Ascending aorta (tissue), 2 donors: Measurements from ENCODE around the gene DEK. TPM values are rescaled to one million over a fixed set of nuclear protein-coding genes. Genes with fewer than 3 reads are reported as not detected.

Experiments used
- DNase-seq, 2 donors: peaks; one replicate each; pipeline ENCODE4 v3.0.0-alpha.2; 2019; ENCODE audit warnings: low spot score in 2 of 2
- H3K27ac ChIP-seq, 2 donors: fragments of 200-600 bp; sonication (generic); one replicate each; pipeline ENCODE4 v1.5.1; 2016 to 2017; ENCODE audit warnings: mild to moderate bottlenecking in 1 of 2
- H3K27me3 ChIP-seq: fragments of 200-600 bp; sonication (generic); one replicate; pipeline ENCODE4 v1.5.1; 2017
- H3K36me3 ChIP-seq, 2 donors: fragments of 200-600 bp; sonication (generic); one replicate each; pipeline ENCODE4 v1.5.1; 2016
- H3K4me1 ChIP-seq, 2 donors: fragments of 200-600 bp; sonication (generic); one replicate each; pipeline ENCODE4 v1.5.1; 2016 to 2017; ENCODE audit warnings: mild to moderate bottlenecking in 1 of 2
- H3K4me3 ChIP-seq, 2 donors: fragments of 200-600 bp; sonication (generic); one replicate each; pipeline ENCODE4 v1.5.1; 2016 to 2017; ENCODE audit warnings: mild to moderate bottlenecking in 1 of 2
- H3K9me3 ChIP-seq, 2 donors: fragments of 200-600 bp; sonication (generic); one replicate each; pipeline ENCODE4 v1.5.1; 2016
- intact Hi-C: fragments of 100-400 bp; cut with DNase I; formaldehyde crosslinking; loops from one replicate; pipeline ENCODE4 v1.15.1; 2023
- total RNA-seq: library from RNA; depleted of rRNA; stranded (reverse); fragments of >200 nt; gene quantifications from one replicate; pipeline ENCODE4 v1.1.0, GENCODE V29; 2016
- TF ChIP-seq, protein P1 (sequence below), 3 experiments: fragments of 200-600 bp in 2 of 3; fragments of 450-650 bp in 1 of 3; sonication (generic) in 2 of 3; IDR thresholded peaks; one replicate each; pipeline ENCODE4 v1.5.1; 2016 to 2019; ENCODE audit warnings: antibody characterized with exemption in 3 of 3, mild to moderate bottlenecking in 1 of 3, moderate library complexity in 1 of 3

DEK gene
- total RNA-seq, 1 donor from 2014 or later = 51.2 TPM

DNA sequence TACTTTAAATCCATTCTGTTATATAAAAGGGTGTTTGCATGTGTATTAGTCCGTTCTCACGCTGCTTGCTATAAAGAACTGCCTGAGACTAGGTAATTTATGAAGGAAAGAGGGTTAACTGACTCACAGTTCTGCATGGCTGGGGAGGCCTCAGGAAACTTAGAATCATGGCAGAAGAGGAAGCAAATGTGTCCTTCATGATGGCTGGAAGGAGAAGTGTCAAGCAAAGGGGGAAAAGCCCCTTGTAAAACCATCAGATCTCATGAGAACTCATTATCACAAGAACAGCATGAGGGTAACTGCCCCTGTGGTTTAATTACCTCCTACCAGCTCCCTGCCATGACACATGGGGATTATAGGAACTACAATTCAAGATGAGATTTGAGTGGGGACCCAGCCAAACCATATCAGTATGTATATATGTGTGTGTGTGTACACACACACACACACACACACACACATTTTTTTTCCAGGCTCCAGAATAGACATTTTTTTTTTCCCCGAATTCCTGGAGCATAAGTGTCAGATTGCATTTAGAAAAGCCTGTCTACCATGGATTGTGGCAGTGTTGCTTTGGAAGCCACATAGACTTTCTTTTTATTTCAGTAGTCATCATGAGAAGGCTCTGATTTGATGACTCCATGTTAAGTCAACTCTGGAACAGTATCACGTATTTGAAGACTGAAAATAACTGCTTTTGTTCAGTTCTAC lies 77.6 kb downstream of the DEK start:
- TF ChIP-seq, protein P1, sequence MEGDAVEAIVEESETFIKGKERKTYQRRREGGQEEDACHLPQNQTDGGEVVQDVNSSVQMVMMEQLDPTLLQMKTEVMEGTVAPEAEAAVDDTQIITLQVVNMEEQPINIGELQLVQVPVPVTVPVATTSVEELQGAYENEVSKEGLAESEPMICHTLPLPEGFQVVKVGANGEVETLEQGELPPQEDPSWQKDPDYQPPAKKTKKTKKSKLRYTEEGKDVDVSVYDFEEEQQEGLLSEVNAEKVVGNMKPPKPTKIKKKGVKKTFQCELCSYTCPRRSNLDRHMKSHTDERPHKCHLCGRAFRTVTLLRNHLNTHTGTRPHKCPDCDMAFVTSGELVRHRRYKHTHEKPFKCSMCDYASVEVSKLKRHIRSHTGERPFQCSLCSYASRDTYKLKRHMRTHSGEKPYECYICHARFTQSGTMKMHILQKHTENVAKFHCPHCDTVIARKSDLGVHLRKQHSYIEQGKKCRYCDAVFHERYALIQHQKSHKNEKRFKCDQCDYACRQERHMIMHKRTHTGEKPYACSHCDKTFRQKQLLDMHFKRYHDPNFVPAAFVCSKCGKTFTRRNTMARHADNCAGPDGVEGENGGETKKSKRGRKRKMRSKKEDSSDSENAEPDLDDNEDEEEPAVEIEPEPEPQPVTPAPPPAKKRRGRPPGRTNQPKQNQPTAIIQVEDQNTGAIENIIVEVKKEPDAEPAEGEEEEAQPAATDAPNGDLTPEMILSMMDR (IDR thresholded peaks at IDR 0.05) = no peak
- no peak overlapping the region for H3K4me3 ChIP-seq
- peaks cover 3 to 27% of the 10 kb centered on the region in 2 donors for H3K36me3 ChIP-seq
- intact Hi-C loops = no loop called here
- H3K9me3 ChIP-seq = no peaks in the 10 kb centered on the region
- H3K27me3 ChIP-seq = no peaks in the 10 kb centered on the region
- H3K27ac ChIP-seq = no peak overlapping the region
- H3K4me1 ChIP-seq = no peaks in the 10 kb centered on the region
- DNase-seq = no peak

DNA sequence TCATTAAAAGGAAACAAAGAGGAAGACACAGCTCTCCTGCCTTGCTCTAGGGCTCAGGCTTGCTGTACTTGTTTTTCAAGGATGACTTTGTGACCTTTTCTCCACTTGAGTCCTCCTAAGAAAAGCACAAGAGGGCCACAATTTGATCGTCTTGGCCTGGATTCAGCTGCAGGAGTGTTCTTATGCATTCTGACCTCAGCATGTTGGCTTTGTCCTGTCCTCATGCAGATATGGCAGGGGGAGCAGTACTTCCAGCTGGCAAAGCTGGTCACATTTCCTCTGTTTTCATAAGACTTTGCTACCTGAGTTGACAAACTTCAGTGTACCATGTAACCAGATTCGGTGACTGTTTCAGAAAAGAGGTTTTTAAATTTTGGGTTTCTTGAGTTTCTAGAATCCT lies 78.3 kb downstream of the DEK start:
- H3K27me3 ChIP-seq = no peaks in the 10 kb centered on the region
- H3K27ac ChIP-seq = no peak overlapping the region
- no peaks in the 10 kb centered on the region for H3K4me1 ChIP-seq
- no peak overlapping the region for H3K4me3 ChIP-seq
- peaks cover 3 to 20% of the 10 kb centered on the region in 2 donors for H3K36me3 ChIP-seq
- H3K9me3 ChIP-seq = no peaks in the 10 kb centered on the region
- TF ChIP-seq, protein P1 (IDR thresholded peaks at IDR 0.05) = no peak
- DNase-seq = no peak
- intact Hi-C loops = no loop called here

GRCh38 chr6:18185624-18186023 lies 78.7 kb downstream of the DEK start:
- no peak overlapping the region for H3K4me3 ChIP-seq
- H3K4me1 ChIP-seq = no peaks in the 10 kb centered on the region
- H3K27ac ChIP-seq = no peak overlapping the region
- intact Hi-C loops = no loop called here
- TF ChIP-seq, protein P1 (IDR thresholded peaks at IDR 0.05) = no peak
- H3K36me3 ChIP-seq = peaks cover 3 to 20% of the 10 kb centered on the region in 2 donors
- DNase-seq = no peak
- no peaks in the 10 kb centered on the region for H3K27me3 ChIP-seq
- no peaks in the 10 kb centered on the region for H3K9me3 ChIP-seq

DNA sequence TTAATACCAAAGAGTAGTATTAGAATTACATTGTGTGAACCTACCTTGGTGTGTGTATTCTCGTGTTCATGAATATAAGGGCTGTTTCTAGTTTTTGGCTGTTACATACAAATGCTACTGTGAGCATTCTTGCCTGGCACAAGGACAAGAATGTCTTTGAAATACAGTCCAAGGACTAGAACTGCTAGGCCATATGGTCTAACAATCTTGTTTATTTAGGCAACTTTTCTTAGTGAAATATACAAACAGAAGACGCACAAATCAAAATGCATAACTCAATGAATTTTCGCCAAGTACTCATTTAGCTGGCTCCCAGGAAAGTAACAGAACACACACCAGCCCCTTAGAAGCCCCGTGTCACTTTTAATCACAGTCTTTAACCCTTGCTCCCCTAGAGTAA lies 80.6 kb downstream of the DEK start:
- TF ChIP-seq, protein P1 (IDR thresholded peaks at IDR 0.05) = no peak
- no peaks in the 10 kb centered on the region for H3K27me3 ChIP-seq
- H3K36me3 ChIP-seq = peaks cover 3 to 20% of the 10 kb centered on the region in 2 donors
- H3K27ac ChIP-seq = no peak overlapping the region
- no peak for DNase-seq
- no peaks in the 10 kb centered on the region for H3K9me3 ChIP-seq
- intact Hi-C loops = no loop called here
- no peak overlapping the region for H3K4me3 ChIP-seq
- H3K4me1 ChIP-seq = no peaks in the 10 kb centered on the region

GRCh38 chr6:18182568-18182967 lies 81.8 kb downstream of the DEK start:
- Histone ChIP-seq H3K27ac (no peak overlapping the region), H3K9me3 (no peaks in the 10 kb centered on the region), H3K4me1 (no peaks in the 10 kb centered on the region), H3K4me3 (no peak overlapping the region), H3K36me3 (peaks cover 3 to 10% of the 10 kb centered on the region in 2 donors), H3K27me3 (no peaks in the 10 kb centered on the region)
- no peak for DNase-seq
- intact Hi-C loops = no loop called here
- TF ChIP-seq, protein P1 (IDR thresholded peaks at IDR 0.05) = no peak
